Vagina (tissue), 2 donors: Measurements from ENCODE around the gene ALK. TPM values are rescaled to one million over a fixed set of nuclear protein-coding genes. Genes with fewer than 3 reads are reported as not detected.
"Not testable (repeated sequence)": the region's sequence is repeated elsewhere in the genome, so short reads cannot be mapped to it uniquely, and the experiment has no call there.

Source experiments
- DNase-seq, 2 donors: peaks; one replicate each; pipeline ENCODE4 v3.0.0-alpha.2; 2017; ENCODE audit errors: extremely low spot score in 2 of 2
- H3K27ac ChIP-seq: fragments of 200-600 bp; sonication (generic); one replicate; pipeline ENCODE4 v1.5.1; 2019
- H3K27me3 ChIP-seq: fragments of 200-600 bp; sonication (generic); one replicate; pipeline ENCODE4 v1.5.1; 2019
- H3K36me3 ChIP-seq, 2 donors: fragments of 200-600 bp; sonication (generic); one replicate each; pipeline ENCODE4 v1.5.1; 2017 to 2019
- H3K4me1 ChIP-seq: fragments of 200-600 bp; sonication (generic); one replicate; pipeline ENCODE4 v1.5.1; 2019
- H3K4me3 ChIP-seq, 2 donors: fragments of 200-600 bp; sonication (generic); 1 replicate in 1 of 2; 2 replicates in 1 of 2; pipeline ENCODE4 v1.5.1; 2016 to 2019
- H3K9me3 ChIP-seq: fragments of 200-600 bp; sonication (generic); one replicate; pipeline ENCODE4 v1.5.1; 2019
- POLR2A ChIP-seq, 2 donors: fragments of 450-650 bp; IDR thresholded peaks; one replicate each; pipeline ENCODE4 v1.6.1; 2017; ENCODE audit warnings: antibody characterized with exemption in 2 of 2, mild to moderate bottlenecking in 2 of 2, moderate library complexity in 2 of 2
- POLR2AphosphoS5 ChIP-seq, 2 donors: sonication (generic); formaldehyde crosslinking; IDR thresholded peaks; one replicate each; pipeline ENCODE4 v1.9.0; 2017; ENCODE audit warnings: antibody characterized with exemption in 2 of 2, mild to moderate bottlenecking in 2 of 2, low read depth in 1 of 2; ENCODE audit not compliant: insufficient read depth in 1 of 2
- intact Hi-C: fragments of 100-400 bp; cut with DNase I; formaldehyde crosslinking; loops from one replicate; pipeline ENCODE4 v1.15.1; 2023
- total RNA-seq: library from RNA; depleted of rRNA; stranded (reverse); fragments of >200 nt; gene quantifications from one replicate; pipeline ENCODE4 v1.2.3, GENCODE V29; 2016
- TF ChIP-seq, protein P1 (sequence below), 3 experiments: fragments of 450-650 bp in 2 of 3; fragments of 200-600 bp in 1 of 3; sonication (generic) in 1 of 3; IDR thresholded peaks; one replicate each; pipeline ENCODE4 v1.5.1; 2017 to 2019; ENCODE audit warnings: antibody characterized with exemption in 3 of 3, mild to moderate bottlenecking in 2 of 3, moderate library complexity in 2 of 3

The ALK gene
- total RNA-seq, 1 donor from 2014 or later: 0.74 TPM

DNA sequence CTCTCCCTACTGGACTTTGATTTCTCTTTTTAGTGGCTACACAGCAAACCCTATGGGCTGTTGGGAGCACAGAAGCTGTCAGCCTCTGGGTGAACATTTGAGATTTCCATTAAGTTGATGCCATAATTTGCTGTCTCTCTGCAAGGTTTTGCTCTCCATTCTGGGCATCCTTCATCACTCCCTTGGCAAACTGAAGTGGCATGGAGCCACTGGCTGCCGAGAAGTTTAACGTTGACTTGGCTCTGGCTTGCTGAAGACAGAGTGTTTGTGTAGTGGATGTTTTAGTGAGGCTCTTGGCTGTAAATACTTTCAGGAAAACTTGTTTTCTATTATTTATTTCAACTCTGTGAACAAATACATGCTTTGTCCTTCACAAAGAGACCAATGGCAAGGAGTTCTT lies 91.5 kb downstream of the ALK start:
- DNase-seq: no peak
- H3K9me3 ChIP-seq: no peaks in the 10 kb centered on the region
- TF ChIP-seq, protein P1, sequence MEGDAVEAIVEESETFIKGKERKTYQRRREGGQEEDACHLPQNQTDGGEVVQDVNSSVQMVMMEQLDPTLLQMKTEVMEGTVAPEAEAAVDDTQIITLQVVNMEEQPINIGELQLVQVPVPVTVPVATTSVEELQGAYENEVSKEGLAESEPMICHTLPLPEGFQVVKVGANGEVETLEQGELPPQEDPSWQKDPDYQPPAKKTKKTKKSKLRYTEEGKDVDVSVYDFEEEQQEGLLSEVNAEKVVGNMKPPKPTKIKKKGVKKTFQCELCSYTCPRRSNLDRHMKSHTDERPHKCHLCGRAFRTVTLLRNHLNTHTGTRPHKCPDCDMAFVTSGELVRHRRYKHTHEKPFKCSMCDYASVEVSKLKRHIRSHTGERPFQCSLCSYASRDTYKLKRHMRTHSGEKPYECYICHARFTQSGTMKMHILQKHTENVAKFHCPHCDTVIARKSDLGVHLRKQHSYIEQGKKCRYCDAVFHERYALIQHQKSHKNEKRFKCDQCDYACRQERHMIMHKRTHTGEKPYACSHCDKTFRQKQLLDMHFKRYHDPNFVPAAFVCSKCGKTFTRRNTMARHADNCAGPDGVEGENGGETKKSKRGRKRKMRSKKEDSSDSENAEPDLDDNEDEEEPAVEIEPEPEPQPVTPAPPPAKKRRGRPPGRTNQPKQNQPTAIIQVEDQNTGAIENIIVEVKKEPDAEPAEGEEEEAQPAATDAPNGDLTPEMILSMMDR (IDR thresholded peaks at IDR 0.05): no peak
- no peak for TF ChIP-seq POLR2A (IDR thresholded peaks at IDR 0.05)
- H3K27me3 ChIP-seq: no peaks in the 10 kb centered on the region
- intact Hi-C loops: no loop called here
- no peak overlapping the region for H3K4me3 ChIP-seq
- H3K4me1 ChIP-seq: no peaks in the 10 kb centered on the region
- H3K36me3 ChIP-seq: no peaks in the 10 kb centered on the region
- no peak overlapping the region for H3K27ac ChIP-seq

DNA sequence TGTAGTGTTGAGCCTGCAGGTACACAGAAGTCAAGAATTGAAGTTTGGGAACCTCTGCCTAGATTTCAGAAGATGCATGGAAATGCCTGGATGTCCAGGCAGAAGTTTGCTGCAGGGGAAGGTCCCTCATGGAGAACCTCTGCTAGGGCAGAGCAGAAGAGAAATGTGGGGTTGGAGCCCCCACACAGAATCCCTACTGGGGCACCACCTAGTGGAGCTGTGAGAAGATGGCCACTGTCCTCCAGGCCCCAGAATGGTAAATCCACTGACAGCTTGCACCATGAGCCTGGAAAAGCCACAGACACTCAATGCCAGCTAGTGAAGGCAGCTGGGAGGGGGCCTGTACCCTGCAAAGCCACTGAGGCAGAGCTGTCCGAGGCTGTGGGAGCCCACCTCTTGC lies 97.2 kb downstream of the ALK start:
- intact Hi-C loops, H3K9me3 ChIP-seq, H3K36me3 ChIP-seq, H3K4me1 ChIP-seq, H3K4me3 ChIP-seq, H3K27ac ChIP-seq, DNase-seq, H3K27me3 ChIP-seq: not testable (repeated sequence)

DNA sequence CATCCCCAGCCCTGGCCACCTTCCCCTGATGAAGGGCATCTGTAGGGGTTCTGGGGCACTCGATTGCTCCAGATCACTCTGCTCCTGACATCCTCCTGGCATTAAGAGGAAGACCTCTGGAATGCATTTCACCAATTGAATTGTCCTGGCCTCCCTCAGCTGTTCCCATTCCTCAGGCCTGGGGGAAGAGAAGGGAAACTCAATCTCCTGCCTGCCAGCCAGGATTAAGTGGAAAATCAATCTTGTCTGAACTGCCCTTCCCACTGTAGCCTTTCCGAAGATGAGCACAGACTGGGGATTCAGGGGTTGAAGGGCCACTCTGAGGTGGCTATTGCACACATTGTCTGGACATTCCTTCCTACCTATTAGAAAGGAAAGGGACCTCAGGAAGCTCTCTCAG lies 99.8 kb downstream of the ALK start:
- intact Hi-C loops: no loop called here
- DNase-seq: no peak
- Histone ChIP-seq H3K36me3 (no peaks in the 10 kb centered on the region), H3K27ac (no peak overlapping the region), H3K9me3 (no peaks in the 10 kb centered on the region), H3K4me1 (no peaks in the 10 kb centered on the region), H3K27me3 (no peaks in the 10 kb centered on the region), H3K4me3 (no peak overlapping the region)
- no peak for TF ChIP-seq POLR2A (IDR thresholded peaks at IDR 0.05)
- TF ChIP-seq POLR2AphosphoS5 (IDR thresholded peaks at IDR 0.05; ENCODE audit: insufficient read depth in 1 of 2, low read depth in 1 of 2): no peak
- TF ChIP-seq, protein P1 (IDR thresholded peaks at IDR 0.05): no peak

DNA sequence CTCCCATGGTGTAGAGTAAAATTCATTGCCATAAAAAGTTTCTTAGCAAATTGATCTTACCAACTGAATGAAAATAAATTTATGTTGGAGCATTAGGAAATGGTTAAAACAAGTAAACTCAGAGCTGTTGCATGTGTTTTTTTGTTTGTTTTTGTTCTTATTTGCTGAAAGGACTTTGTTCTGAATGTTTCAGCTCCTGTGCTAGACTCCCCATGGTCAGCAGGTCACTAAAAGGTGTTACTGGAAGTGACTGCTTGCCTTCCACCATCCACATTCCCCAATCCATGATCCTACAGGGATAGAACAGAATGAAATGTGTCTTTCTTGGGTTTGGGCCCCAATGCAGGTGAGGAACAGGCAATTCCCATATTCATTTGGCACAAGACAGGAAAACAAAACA lies 101.8 kb downstream of the ALK start:
- no peak overlapping the region for H3K27ac ChIP-seq
- no peak for DNase-seq
- TF ChIP-seq POLR2AphosphoS5 (IDR thresholded peaks at IDR 0.05; ENCODE audit: insufficient read depth in 1 of 2, low read depth in 1 of 2): no peak
- no peak for TF ChIP-seq POLR2A (IDR thresholded peaks at IDR 0.05)
- TF ChIP-seq, protein P1 (IDR thresholded peaks at IDR 0.05): no peak

DNA sequence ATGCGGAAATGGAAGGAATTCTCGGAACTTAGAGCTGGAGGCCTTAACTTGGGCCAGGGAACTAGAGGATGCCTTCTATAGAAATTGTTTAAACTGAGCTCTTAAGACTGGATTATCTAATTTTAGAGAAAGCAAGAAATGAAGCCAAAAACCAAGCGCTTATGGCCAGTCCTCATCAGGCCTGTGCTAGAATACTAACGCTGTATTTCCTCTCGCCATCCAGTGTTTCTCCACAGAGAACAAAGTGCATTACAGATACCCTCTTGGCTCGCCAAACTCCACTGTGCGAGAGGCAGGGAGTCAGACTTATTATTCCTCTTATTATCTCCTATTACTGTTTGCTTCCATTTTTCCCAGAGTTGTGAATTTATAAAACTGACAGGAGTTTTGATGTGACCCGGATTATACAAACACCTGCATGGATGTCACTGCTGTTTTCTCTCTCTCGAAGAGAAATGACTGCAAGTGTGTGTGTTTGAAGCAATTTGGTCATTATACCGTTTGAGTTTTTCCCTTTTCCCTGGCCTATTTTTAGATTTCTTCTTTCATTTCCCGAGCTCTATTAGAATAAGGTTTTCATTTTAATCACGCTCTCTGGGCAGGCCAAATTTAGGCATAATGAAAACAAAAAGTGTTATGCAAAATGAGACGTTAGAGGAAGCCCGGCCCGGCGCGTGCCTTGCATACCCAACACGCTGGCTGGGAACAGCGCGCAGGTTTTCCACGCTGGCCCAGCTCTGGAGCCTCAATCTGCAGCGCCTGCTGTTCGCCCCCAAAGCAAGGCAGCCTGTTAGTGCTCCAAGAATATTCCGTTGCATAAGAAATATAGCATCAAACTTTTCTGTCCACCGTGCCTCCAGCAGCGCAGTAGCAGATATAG lies 103.3 kb downstream of the ALK start:
- Histone ChIP-seq H3K27me3 (no peaks in the 10 kb centered on the region), H3K9me3 (no peaks in the 10 kb centered on the region), H3K4me3 (no peak overlapping the region), H3K27ac (no peak overlapping the region), H3K4me1 (no peaks in the 10 kb centered on the region), H3K36me3 (no peaks in the 10 kb centered on the region)
- TF ChIP-seq POLR2A (IDR thresholded peaks at IDR 0.05) (no peak), POLR2AphosphoS5 (IDR thresholded peaks at IDR 0.05; ENCODE audit: insufficient read depth in 1 of 2, low read depth in 1 of 2) (no peak)
- TF ChIP-seq, protein P1 (IDR thresholded peaks at IDR 0.05): no peak
- no peak for DNase-seq
- intact Hi-C loops: no loop called here

More for the DNA sequence above, 101.8 kb downstream of the ALK start:
- Histone ChIP-seq H3K4me3 (no peak overlapping the region), H3K9me3 (no peaks in the 10 kb centered on the region), H3K27me3 (no peaks in the 10 kb centered on the region), H3K4me1 (no peaks in the 10 kb centered on the region), H3K36me3 (no peaks in the 10 kb centered on the region)
- intact Hi-C loops: no loop called here
